ENCODE data around the gene WDR62. TPM values are rescaled to one million over a fixed set of nuclear protein-coding genes. Genes with fewer than 3 reads are reported as not detected.
A peak's percentile ranks its signal among the peaks of the same experiment; 100 is the strongest.

WDR62 gene
- total and polyA plus RNA-seq, 8 donors, result 0.12 to 0.49 (median 0.37) TPM

GRCh38 chr19:36113894-36114720 lies 59.4 kb downstream of the WDR62 start:
- intact Hi-C loops (cut with DNase I), result no loop called here
- H3K4me1 ChIP-seq, result peaks cover 0 to 15% (median 6%) of the 10 kb centered on the region in 3 donors
- no peak for TF ChIP-seq CTCF (IDR thresholded peaks at IDR 0.05)
- 4 to 5% methylated on average over 48 of the region's 48 CpGs for WGBS, 2 donors
- H3K27ac ChIP-seq, result peak overlapping the region; percentile 63 to 88 (median 72)
- H3K9me3 ChIP-seq, result no peaks in the 10 kb centered on the region
- no peaks in the 10 kb centered on the region for H3K27me3 ChIP-seq
- H3K36me3 ChIP-seq, result no peaks in the 10 kb centered on the region
- DNase-seq (peak in 3 of 6 donors; percentile 25 to 48 (median 46)), ATAC-seq (peak in 2 of 4 donors; percentile 0 to 2), FAIRE-seq (no peak)
- H3K4me3 ChIP-seq, result peak overlapping the region; percentile 49 to 80 (median 62)

- peak within 1 kb of the TSS; percentile 63 to 88 (median 72) for H3K27ac ChIP-seq
- peak; percentile 97 for FAIRE-seq
- DNase-seq, result peak; percentile 97 to 100 (median 99)
- peaks cover 0 to 15% (median 6%) of the 10 kb centered on the region in 3 donors for H3K4me1 ChIP-seq
- no peaks in the 10 kb centered on the region for H3K27me3 ChIP-seq
- intact Hi-C loops (cut with DNase I), result no loop called here
- peak; percentile 90 to 93 (median 90) for ATAC-seq
- 0 to 1% methylated on average over 41 to 60 of the region's 60 CpGs for whole genome bisulfite sequencing, 2 donors
- H3K4me3 ChIP-seq, result peak within 1 kb of the TSS; percentile 49 to 80 (median 62)
- H3K9me3 ChIP-seq, result no peaks in the 10 kb centered on the region
- TF ChIP-seq CTCF (IDR thresholded peaks at IDR 0.05), result no peak
- no peaks in the 10 kb centered on the region for H3K36me3 ChIP-seq
These were observed 60.2 kb downstream of the WDR62 start, which contains the start of gene POLR2I for GRCh38 chr19:36114721-36115452. Gene POLR2I, minus strand, starts transcription at chr19:36114875. Its CDS starts 19 bp downstream, at chr19:36114856.

GRCh38 chr19:36115453-36116343 lies 61.0 kb downstream of the WDR62 start, which contains the start of gene TBCB:
Gene TBCB, plus strand, starts transcription at chr19:36115468. Its CDS starts 93 bp downstream, at chr19:36115561.
- H3K36me3 ChIP-seq, result no peaks in the 10 kb centered on the region
- FAIRE-seq (no peak), ATAC-seq (peak; percentile 24 to 70 (median 58)), DNase-seq (peak in 3 of 6 donors; percentile 84 to 90 (median 87))
- TF ChIP-seq CTCF (IDR thresholded peaks at IDR 0.05), result no peak
- intact Hi-C loops (cut with DNase I), result no loop called here
- peaks cover 0 to 15% (median 6%) of the 10 kb centered on the region in 3 donors for H3K4me1 ChIP-seq
- WGBS, 2 donors, result 5 to 6% methylated on average over 48 to 59 of the region's 59 CpGs
- H3K27me3 ChIP-seq, result no peaks in the 10 kb centered on the region
- peak within 1 kb of the TSS; percentile 63 to 88 (median 72) for H3K27ac ChIP-seq
- H3K9me3 ChIP-seq, result no peaks in the 10 kb centered on the region
- peak within 1 kb of the TSS; percentile 49 to 80 (median 62) for H3K4me3 ChIP-seq

- no peak overlapping the region for H3K27ac ChIP-seq
- ATAC-seq, result no peak
These were observed 61.6 kb downstream of the WDR62 start for GRCh38 chr19:36116344-36116637.

More at GRCh38 chr19:36116344-36116637, 61.6 kb downstream of the WDR62 start:
- DNase-seq (no peak), FAIRE-seq (no peak)
- Histone ChIP-seq H3K9me3 (no peaks in the 10 kb centered on the region), H3K27me3 (no peaks in the 10 kb centered on the region), H3K36me3 (no peaks in the 10 kb centered on the region), H3K4me1 (peaks cover 0 to 15% (median 6%) of the 10 kb centered on the region in 3 donors), H3K4me3 (peak overlapping the region in 2 of 4 donors; percentile 63 to 80)
- intact Hi-C loops (cut with DNase I), result no loop called here
- TF ChIP-seq CTCF (IDR thresholded peaks at IDR 0.05), result no peak
- WGBS, 2 donors, result 97 to 100% methylated on average over 1 of the region's 1 CpG

Measured in pancreas (tissue), 10 donors.